ENCODE data around the gene LCOR.

DNA sequence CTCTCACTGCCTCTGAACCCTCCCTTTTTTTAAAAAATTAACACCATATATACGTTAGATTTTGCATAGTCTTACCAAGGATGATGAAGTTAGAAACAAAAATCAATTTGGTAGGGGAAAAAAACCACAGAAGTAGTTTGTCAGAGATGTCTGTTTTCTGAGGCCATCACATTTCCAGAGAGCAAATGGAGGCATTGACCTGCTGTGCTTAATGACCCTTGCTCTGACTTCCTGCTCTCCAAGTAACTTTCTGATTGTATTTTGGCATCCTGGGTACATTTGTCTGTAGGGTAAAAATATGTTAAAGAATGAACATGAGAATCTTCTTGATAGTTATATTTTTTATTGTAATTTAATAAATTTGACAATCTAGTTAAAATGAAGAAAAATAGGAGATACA, 140.2 kb downstream of the LCOR start:
- TF ChIP-seq, protein P1, sequence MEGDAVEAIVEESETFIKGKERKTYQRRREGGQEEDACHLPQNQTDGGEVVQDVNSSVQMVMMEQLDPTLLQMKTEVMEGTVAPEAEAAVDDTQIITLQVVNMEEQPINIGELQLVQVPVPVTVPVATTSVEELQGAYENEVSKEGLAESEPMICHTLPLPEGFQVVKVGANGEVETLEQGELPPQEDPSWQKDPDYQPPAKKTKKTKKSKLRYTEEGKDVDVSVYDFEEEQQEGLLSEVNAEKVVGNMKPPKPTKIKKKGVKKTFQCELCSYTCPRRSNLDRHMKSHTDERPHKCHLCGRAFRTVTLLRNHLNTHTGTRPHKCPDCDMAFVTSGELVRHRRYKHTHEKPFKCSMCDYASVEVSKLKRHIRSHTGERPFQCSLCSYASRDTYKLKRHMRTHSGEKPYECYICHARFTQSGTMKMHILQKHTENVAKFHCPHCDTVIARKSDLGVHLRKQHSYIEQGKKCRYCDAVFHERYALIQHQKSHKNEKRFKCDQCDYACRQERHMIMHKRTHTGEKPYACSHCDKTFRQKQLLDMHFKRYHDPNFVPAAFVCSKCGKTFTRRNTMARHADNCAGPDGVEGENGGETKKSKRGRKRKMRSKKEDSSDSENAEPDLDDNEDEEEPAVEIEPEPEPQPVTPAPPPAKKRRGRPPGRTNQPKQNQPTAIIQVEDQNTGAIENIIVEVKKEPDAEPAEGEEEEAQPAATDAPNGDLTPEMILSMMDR (IDR thresholded peaks at IDR 0.05), result no peak
- TF ChIP-seq EZH2phosphoT487 (IDR thresholded peaks at IDR 0.05) (no peak), EZH2 (IDR thresholded peaks at IDR 0.05) (no peak)

Data from neural progenitor cell (in vitro differentiated cells).